Keratinocyte (primary cell): ENCODE results near the gene CCM2. TPM values are rescaled to one million over a fixed set of nuclear protein-coding genes. Genes with fewer than 3 reads are reported as not detected.

Experiments
- DNase-seq: peaks from one replicate; pipeline ENCODE4 v3.0.0-alpha.2; 2011; ENCODE audit warnings: low read depth, missing footprints, low spot score
- FAIRE-seq: peaks from 2 replicates; lab custom pipeline; 2011; peaks lifted over from hg19 to GRCh38; lab: Jason Lieb, UNC
- H2AFZ ChIP-seq: 2 replicates; pipeline ENCODE4 v1.6.0; 2012; ENCODE audit warnings: low read length, control low read depth, inconsistent platforms; ENCODE audit not compliant: control insufficient read depth
- H3K27ac ChIP-seq: 2 replicates; pipeline ENCODE4 v1.5.1; 2011; ENCODE audit warnings: low read length; ENCODE audit not compliant: control insufficient read depth, insufficient read depth
- H3K27me3 ChIP-seq: 3 replicates; pipeline ENCODE4 v1.6.0; 2011; ENCODE audit warnings: low read length; ENCODE audit not compliant: control insufficient read depth, insufficient read depth; ENCODE audit errors: extremely low read depth
- H3K36me3 ChIP-seq, 2 experiments: 2 replicates in 1 of 2; 3 replicates in 1 of 2; pipeline ENCODE4 v1.5.1; 2011; ENCODE audit warnings: low read length in 2 of 2, mild to moderate bottlenecking in 1 of 2; ENCODE audit not compliant: control insufficient read depth in 2 of 2, insufficient read depth in 2 of 2; ENCODE audit errors: extremely low read depth in 1 of 2
- H3K4me1 ChIP-seq: 3 replicates; pipeline ENCODE4 v1.5.1; 2011; ENCODE audit warnings: low read length; ENCODE audit not compliant: control insufficient read depth, insufficient read depth; ENCODE audit errors: extremely low read depth
- H3K4me2 ChIP-seq: 3 replicates; pipeline ENCODE4 v1.6.0; 2011; ENCODE audit warnings: low read depth, low read length; ENCODE audit not compliant: control insufficient read depth, insufficient read depth; ENCODE audit errors: extremely low read depth
- H3K4me3 ChIP-seq, 3 experiments: fragments of 200-600 bp in 1 of 3; sonication (generic) in 1 of 3; 2 replicates in 2 of 3; 3 replicates in 1 of 3; pipeline ENCODE4 v1.5.1; 2011 to 2016; ENCODE audit warnings: low read length in 3 of 3, mild to moderate bottlenecking in 3 of 3, control low read depth in 2 of 3, inconsistent platforms in 1 of 3, low read depth in 1 of 3, mixed read lengths in 1 of 3, mixed run types in 1 of 3, moderate library complexity in 1 of 3; ENCODE audit not compliant: control insufficient read depth in 2 of 3, insufficient read depth in 2 of 3; ENCODE audit errors: extremely low read depth in 1 of 3
- H3K79me2 ChIP-seq: 2 replicates; pipeline ENCODE4 v1.6.0; 2012; ENCODE audit warnings: low read length; ENCODE audit not compliant: control insufficient read depth, insufficient read depth
- H3K9ac ChIP-seq: 3 replicates; pipeline ENCODE4 v1.6.0; 2011; ENCODE audit warnings: low read length; ENCODE audit not compliant: control insufficient read depth, insufficient read depth; ENCODE audit errors: extremely low read depth
- H3K9me1 ChIP-seq: 3 replicates; pipeline ENCODE4 v1.6.0; 2011; ENCODE audit warnings: low read length; ENCODE audit not compliant: control insufficient read depth, insufficient read depth; ENCODE audit errors: extremely low read depth
- H3K9me3 ChIP-seq: 2 replicates; pipeline ENCODE4 v1.5.1; 2012; ENCODE audit warnings: low read depth, low read length; ENCODE audit not compliant: control insufficient read depth
- H4K20me1 ChIP-seq: 3 replicates; pipeline ENCODE4 v1.6.0; 2011; ENCODE audit warnings: low read length; ENCODE audit not compliant: control insufficient read depth, insufficient read depth; ENCODE audit errors: extremely low read depth
- CTCF ChIP-seq, 3 experiments: IDR thresholded peaks in 1 of 3; conservative IDR thresholded peaks in 1 of 3; optimal IDR thresholded peaks in 1 of 3; 2 replicates in 2 of 3; 3 replicates in 1 of 3; pipeline versions ENCODE3 to v1.5.1; 2011; ENCODE audit warnings: low read length in 3 of 3, mild to moderate bottlenecking in 3 of 3, moderate library complexity in 2 of 3, control low read depth in 1 of 3, inconsistent platforms in 1 of 3; ENCODE audit not compliant: insufficient read depth in 2 of 3; ENCODE audit errors: extremely low read depth in 1 of 3
- EZH2 ChIP-seq: IDR thresholded peaks from one replicate; pipeline ENCODE4 v1.6.1; 2012; ENCODE audit warnings: inconsistent platforms, mild to moderate bottlenecking, low read length, moderate library complexity
- dilution Hi-C: fragments of 300-500 bp; cut with MboI; formaldehyde crosslinking; loops from one replicate; pipeline ENCODE4 v1.7.0; 2020; ENCODE audit warnings: low sequenced_read_pairs; ENCODE audit not compliant: extremely low pct_ligation_motif_present
- polyA plus RNA-seq, 5 experiments: library from polyadenylated mRNA; depleted of rRNA in 3 of 5; stranded (reverse) in 3 of 5; stranded (forward) in 1 of 5; unstranded in 1 of 5; fragments of >200 nt; gene quantifications; 1 replicate in 1 of 5; 2 replicates in 3 of 5; 3 replicates in 1 of 5; pipeline versions ENCODE4 v1.2.1 to v1.2.3, GENCODE V29; 2011 to 2012; ENCODE audit warnings: missing spikeins in 2 of 5, low read depth in 1 of 5, low replicate concordance in 1 of 5

The CCM2 gene
- polyA plus RNA-seq, 1 donor (not counting 4 experiments of a cell fraction or from before 2014, with no cell fraction given), result 44.8 TPM

- DNase-seq (no peak), FAIRE-seq (no peak)
- H3K9me3 ChIP-seq, result no peaks in the 10 kb centered on the region
- no peaks in the 10 kb centered on the region for H3K27me3 ChIP-seq
- H3K79me2 ChIP-seq, result no peaks in the 10 kb centered on the region
- no peak overlapping the region for H3K4me3 ChIP-seq
- H4K20me1 ChIP-seq, result no peaks in the 10 kb centered on the region
- H3K36me3 ChIP-seq, result no peaks in the 10 kb centered on the region
- no peak overlapping the region for H3K27ac ChIP-seq
- dilution Hi-C loops, result no loop called here
- no peak overlapping the region for H3K4me2 ChIP-seq
- no peak overlapping the region for H3K9ac ChIP-seq
- no peaks in the 10 kb centered on the region for H3K9me1 ChIP-seq
- TF ChIP-seq EZH2 (no peak), CTCF (optimal IDR thresholded peaks at IDR 0.05 in 1 of 3, IDR thresholded peaks at IDR 0.05 in 1 of 3, conservative IDR thresholded peaks at IDR 0.05 in 1 of 3; ENCODE audit: extremely low read depth in 1 of 3, insufficient read depth in 2 of 3, low read length in 3 of 3) (no peak)
- no peak overlapping the region for H2AFZ ChIP-seq
- no peaks in the 10 kb centered on the region for H3K4me1 ChIP-seq
Measured at GRCh38 chr7:45118889-45119331, 118.9 kb downstream of the CCM2 start.

GRCh38 chr7:45119550-45119949, 119.5 kb downstream of the CCM2 start:
- Histone ChIP-seq H3K4me3 (no peak overlapping the region), H3K4me2 (no peak overlapping the region), H3K9ac (no peak overlapping the region), H3K36me3 (no peaks in the 10 kb centered on the region), H3K9me1 (no peaks in the 10 kb centered on the region), H4K20me1 (no peaks in the 10 kb centered on the region), H3K79me2 (no peaks in the 10 kb centered on the region), H2AFZ (no peak overlapping the region), H3K9me3 (no peaks in the 10 kb centered on the region), H3K27ac (no peak overlapping the region), H3K27me3 (no peaks in the 10 kb centered on the region), H3K4me1 (no peaks in the 10 kb centered on the region)
- no peak for DNase-seq
- no peak for FAIRE-seq
- dilution Hi-C loops, result no loop called here
- TF ChIP-seq CTCF (optimal IDR thresholded peaks at IDR 0.05 in 1 of 3, IDR thresholded peaks at IDR 0.05 in 1 of 3, conservative IDR thresholded peaks at IDR 0.05 in 1 of 3; ENCODE audit: extremely low read depth in 1 of 3, insufficient read depth in 2 of 3, low read length in 3 of 3), result no peak
- TF ChIP-seq EZH2, result no peak
